GM12874 (cell line): ENCODE results near the gene INPP4B.

ENCODE experiments used
- CTCF ChIP-seq: IDR thresholded peaks from 2 replicates; pipeline ENCODE4 v1.5.1; 2011; ENCODE audit warnings: low read depth, mild to moderate bottlenecking, control low read depth, low read length, moderate library complexity; ENCODE audit not compliant: insufficient read depth

INPP4B gene

GRCh38 chr4:142284402-142285221 is 561.5 kb downstream of the INPP4B start:
- TF ChIP-seq CTCF, result no peak

GRCh38 chr4:142282870-142283431 is 563.1 kb downstream of the INPP4B start:
- peak; percentile 35; the same call in 1 of the 2 replicates for TF ChIP-seq CTCF

GRCh38 chr4:142281999-142282398 is 564.1 kb downstream of the INPP4B start:
- TF ChIP-seq CTCF, result no peak

- TF ChIP-seq CTCF, result no peak
Measured at GRCh38 chr4:142278663-142279062, 567.4 kb downstream of the INPP4B start.

DNA sequence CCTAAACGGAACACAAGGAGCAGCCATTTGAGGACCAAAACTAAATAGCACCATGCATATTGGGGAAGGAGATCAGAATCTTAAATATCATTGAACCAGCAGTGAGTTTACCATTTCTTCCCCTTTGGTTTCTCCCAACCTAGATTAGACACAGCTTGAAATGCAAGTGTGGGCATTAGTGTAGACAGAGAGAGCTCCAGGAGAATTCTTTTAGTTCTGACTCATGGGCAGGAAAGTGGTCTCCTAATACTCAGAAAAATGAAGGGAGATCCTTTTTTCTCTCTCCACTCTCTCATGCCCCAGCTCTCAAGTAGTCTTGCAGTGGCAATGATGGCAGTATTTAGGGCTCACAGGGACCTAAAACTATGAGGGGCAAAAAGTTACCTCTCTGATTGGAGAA is 567.9 kb downstream of the INPP4B start:
- no peak for TF ChIP-seq CTCF

GRCh38 chr4:142274137-142274536 is 572.0 kb downstream of the INPP4B start:
- TF ChIP-seq CTCF, result no peak

GRCh38 chr4:142272452-142272851 is 573.6 kb downstream of the INPP4B start:
- no peak for TF ChIP-seq CTCF
